GM23248 (cell line): Measurements from ENCODE around the gene ZMYM3. TPM values are rescaled to one million over a fixed set of nuclear protein-coding genes. Genes with fewer than 3 reads are reported as not detected.
"Not testable (repeated sequence)": the region's sequence is repeated elsewhere in the genome, so short reads cannot be mapped to it uniquely, and the experiment has no call there.

Experiments
- DNase-seq: peaks from one replicate; pipeline ENCODE4 v3.0.0-alpha.2; 2015
- H2AFZ ChIP-seq: fragments of 200-600 bp; sonication (generic); 2 replicates; pipeline ENCODE4 v1.6.1; 2016; ENCODE audit warnings: antibody characterized with exemption
- H3F3A ChIP-seq: fragments of 200-600 bp; sonication (generic); 2 replicates; pipeline ENCODE4 v1.6.1; 2016; ENCODE audit warnings: mild to moderate bottlenecking, antibody characterized with exemption, mixed run types; ENCODE audit not compliant: insufficient read depth
- H3K27ac ChIP-seq: fragments of 200-600 bp; sonication (generic); 2 replicates; pipeline ENCODE4 v1.5.1; 2016; ENCODE audit warnings: mild to moderate bottlenecking
- H3K27me3 ChIP-seq: fragments of 200-600 bp; sonication (generic); replicated peaks from 2 replicates; pipeline ENCODE4 v1.6.1; 2016; ENCODE audit warnings: mild to moderate bottlenecking; ENCODE audit not compliant: insufficient read depth
- H3K36me3 ChIP-seq: fragments of 200-600 bp; sonication (generic); 2 replicates; pipeline ENCODE4 v1.6.1; 2016; ENCODE audit warnings: low read depth, mild to moderate bottlenecking
- H3K4me1 ChIP-seq: fragments of 200-600 bp; sonication (generic); 2 replicates; pipeline ENCODE4 v1.6.1; 2016; ENCODE audit warnings: mild to moderate bottlenecking; ENCODE audit not compliant: insufficient read depth
- H3K4me2 ChIP-seq: fragments of 200-600 bp; sonication (generic); one replicate; pipeline ENCODE4 v1.6.1; 2016; ENCODE audit warnings: mild to moderate bottlenecking; ENCODE audit not compliant: unreplicated experiment
- H3K4me3 ChIP-seq: fragments of 200-600 bp; sonication (generic); 2 replicates; pipeline ENCODE4 v1.5.1; 2016; ENCODE audit warnings: mild to moderate bottlenecking
- H3K79me2 ChIP-seq: fragments of 200-600 bp; sonication (generic); 2 replicates; pipeline ENCODE4 v1.6.1; 2016; ENCODE audit warnings: mild to moderate bottlenecking; ENCODE audit not compliant: insufficient read depth
- H3K9ac ChIP-seq: fragments of 200-600 bp; sonication (generic); 2 replicates; pipeline ENCODE4 v1.6.1; 2016; ENCODE audit warnings: mild to moderate bottlenecking
- H3K9me2 ChIP-seq: fragments of 200-600 bp; sonication (generic); 2 replicates; pipeline ENCODE4 v1.6.1; 2016; ENCODE audit warnings: mixed run types, mild to moderate bottlenecking, moderate library complexity; ENCODE audit not compliant: insufficient read depth
- H3K9me3 ChIP-seq: fragments of 200-600 bp; sonication (generic); one replicate; pipeline ENCODE4 v1.6.1; 2017; ENCODE audit warnings: low read depth
- H4K20me1 ChIP-seq: fragments of 200-600 bp; sonication (generic); 2 replicates; pipeline ENCODE4 v1.6.0; 2016; ENCODE audit not compliant: insufficient read depth
- EZH2 ChIP-seq: fragments of 200-600 bp; sonication (generic); IDR thresholded peaks from 2 replicates; pipeline ENCODE4 v1.6.1; 2018; ENCODE audit warnings: antibody characterized with exemption, mild to moderate bottlenecking; ENCODE audit not compliant: insufficient read depth, poor library complexity, severe bottlenecking
- EZH2phosphoT487 ChIP-seq: fragments of 200-600 bp; sonication (generic); IDR thresholded peaks from 2 replicates; pipeline ENCODE4 v1.6.1; 2018; ENCODE audit warnings: antibody characterized with exemption, moderate library complexity, mild to moderate bottlenecking, low read depth; ENCODE audit not compliant: insufficient read depth
- WGBS, 2 experiments: methylation state at CpG; one replicate each; pipeline ENCODE4 v1.1.6; 2015 to 2017; ENCODE audit warnings: low lambda C conversion rate in 2 of 2, low coverage in 1 of 2; ENCODE audit errors: missing lambda C conversion rate in 2 of 2; 5-methylcytosine and 5-hydroxymethylcytosine counted together
- in situ Hi-C: fragments of 300-500 bp; cut with MboI; formaldehyde crosslinking; loops from 2 replicates; pipeline ENCODE4 v1.15.0; 2020
- polyA plus RNA-seq: library from polyadenylated mRNA; unstranded; fragments of >200 nt; fragmentation: Nextera tagmentation; extraction: Ambion mirVana; gene quantifications from 2 replicates; pipeline ENCODE4 v1.2.1, GENCODE V29; 2016
- total RNA-seq: library from RNA; depleted of rRNA; stranded (reverse); fragments of >200 nt; shearing (Covaris generic); gene quantifications from 2 replicates; pipeline ENCODE4 v1.2.3, GENCODE V29; 2014

Gene ZMYM3
- total and polyA plus RNA-seq, 2 experiments from 2014 or later, result 7.7 to 14.8 TPM

DNA sequence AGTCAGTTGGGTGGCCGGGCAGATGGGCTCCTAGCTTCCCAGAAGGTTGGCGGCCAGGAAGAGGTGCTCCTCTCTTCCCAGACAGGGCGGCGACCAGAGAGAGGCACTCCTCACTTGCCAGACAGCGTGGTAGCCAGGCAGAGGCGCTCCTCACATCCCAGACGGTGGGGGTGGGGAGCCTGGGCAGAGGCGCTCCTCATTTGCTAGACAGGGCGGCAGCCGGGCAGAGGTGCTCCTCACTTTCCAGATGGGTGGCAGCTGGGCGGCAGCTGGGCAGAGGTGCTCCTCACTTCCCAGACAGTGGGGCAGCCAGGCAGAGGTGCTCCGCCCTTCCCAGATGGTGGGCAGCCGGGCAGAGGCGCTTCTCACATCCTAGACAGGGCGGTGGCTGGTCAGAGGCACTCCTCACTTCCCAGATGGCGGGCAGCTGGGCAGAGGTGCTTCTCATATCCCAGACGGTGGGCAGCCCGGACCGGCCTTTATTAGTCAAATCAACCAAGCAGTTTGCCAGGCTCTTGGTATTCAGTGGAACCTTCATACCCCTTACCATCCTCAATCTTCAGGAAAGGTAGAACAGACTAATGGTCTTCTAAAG lies 16.0 kb upstream of the ZMYM3 start:
- Histone ChIP-seq H3K9me2 (no peaks in the 10 kb centered on the region), H3K4me1 (no peaks in the 10 kb centered on the region), H2AFZ (no peak overlapping the region), H3K9me3 (no peaks in the 10 kb centered on the region), H4K20me1 (no peaks in the 10 kb centered on the region), H3K36me3 (no peaks in the 10 kb centered on the region), H3K4me3 (no peak overlapping the region), H3K27me3 (no peaks in the 10 kb centered on the region), H3K27ac (no peak overlapping the region), H3F3A (no peaks in the 10 kb centered on the region), H3K79me2 (no peaks in the 10 kb centered on the region), H3K4me2 (no peak overlapping the region), H3K9ac (no peak overlapping the region)
- TF ChIP-seq EZH2phosphoT487, result no peak
- TF ChIP-seq EZH2, result no peak
- in situ Hi-C loops, result no loop called here
- WGBS, 2 experiments, result 65 to 66% methylated on average over 11 to 19 of the region's 19 CpGs
- no peak for DNase-seq

DNA sequence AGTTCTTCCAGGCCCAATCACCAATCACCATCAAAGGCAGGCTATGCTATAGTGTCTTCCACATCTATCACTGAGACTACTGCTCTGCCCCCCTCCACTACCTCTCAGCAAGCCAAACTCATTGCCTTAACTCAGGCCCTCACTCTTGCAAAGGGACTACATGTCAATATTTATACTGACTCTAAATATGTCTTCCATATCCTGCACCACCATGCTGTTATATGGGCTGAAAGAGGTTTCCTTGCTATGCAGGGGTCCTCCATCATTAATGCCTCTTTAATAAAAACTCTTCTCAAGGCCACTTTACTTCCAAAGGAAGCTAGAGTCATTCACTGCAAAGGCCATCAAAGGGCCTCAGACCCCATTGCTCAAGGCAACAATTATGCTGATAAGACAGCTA lies 14.7 kb upstream of the ZMYM3 start:
- H3K4me1 ChIP-seq, H3K36me3 ChIP-seq, H3K9me2 ChIP-seq, DNase-seq, H3F3A ChIP-seq, H4K20me1 ChIP-seq, in situ Hi-C loops, H3K9me3 ChIP-seq, H3K4me2 ChIP-seq, H2AFZ ChIP-seq, H3K9ac ChIP-seq, H3K27ac ChIP-seq, H3K79me2 ChIP-seq, H3K4me3 ChIP-seq, H3K27me3 ChIP-seq: not testable (repeated sequence)

DNA sequence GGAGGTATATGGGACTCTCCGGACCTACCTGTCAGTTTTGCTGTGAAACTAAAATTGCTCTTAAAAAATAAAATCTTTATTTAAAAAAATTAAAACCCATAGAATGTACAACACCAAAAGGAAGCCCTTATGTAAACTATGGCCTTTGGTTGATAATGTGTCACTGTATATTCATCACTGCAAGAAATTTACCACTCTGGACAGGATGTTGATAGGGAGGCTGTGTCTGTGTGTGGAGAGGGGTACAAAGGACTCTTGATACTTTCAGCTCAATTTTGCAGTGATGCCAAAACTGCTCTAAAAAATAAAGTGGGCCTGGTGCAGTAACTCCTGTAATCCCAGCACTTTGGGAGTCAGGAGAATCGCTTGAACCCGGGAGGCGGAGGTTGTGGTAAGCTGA lies 2.9 kb upstream of the ZMYM3 start:
- no peak for DNase-seq
- H3K4me3 ChIP-seq, result no peak overlapping the region
- H3K4me1 ChIP-seq, result peaks cover 8% of the 10 kb centered on the region; the same call in 1 of the 2 replicates
- no peak overlapping the region for H2AFZ ChIP-seq
- no peaks in the 10 kb centered on the region for H3K9me2 ChIP-seq
- H3K27ac ChIP-seq, result no peak overlapping the region
- peaks cover 7% of the 10 kb centered on the region for H3K79me2 ChIP-seq
- H3K9me3 ChIP-seq, result no peaks in the 10 kb centered on the region
- H3K27me3 ChIP-seq, result no peaks in the 10 kb centered on the region
- H3F3A ChIP-seq, result no peaks in the 10 kb centered on the region
- H3K36me3 ChIP-seq, result no peaks in the 10 kb centered on the region
- no peak overlapping the region for H3K9ac ChIP-seq
- no peaks in the 10 kb centered on the region for H4K20me1 ChIP-seq
- in situ Hi-C loops, result no loop called here
- H3K4me2 ChIP-seq, result no peak overlapping the region
- TF ChIP-seq EZH2phosphoT487, result no peak
- no peak for TF ChIP-seq EZH2
- WGBS, 2 experiments, result 96 to 99% methylated on average over 4 of the region's 4 CpGs

DNA sequence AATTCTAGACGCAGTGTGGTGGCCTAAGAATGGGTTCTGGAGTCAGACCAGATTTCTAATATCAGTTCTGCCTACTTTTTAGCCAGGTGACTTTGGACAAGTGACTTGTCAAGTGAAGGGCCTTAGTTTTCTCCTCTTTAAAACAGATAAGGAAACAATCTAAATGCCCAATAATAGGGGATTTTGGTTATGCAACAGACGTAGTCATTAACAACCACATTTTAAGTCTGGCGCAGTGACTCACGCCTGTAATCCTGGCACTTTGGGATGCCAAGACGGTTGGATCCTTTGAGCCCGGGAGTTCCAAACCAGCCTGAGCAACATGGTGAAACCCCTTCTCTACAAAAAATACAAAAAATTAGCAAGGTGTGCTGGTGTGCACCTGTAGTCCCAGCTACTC lies 2.1 kb upstream of the ZMYM3 start:
- no peaks in the 10 kb centered on the region for H4K20me1 ChIP-seq
- peaks cover 7% of the 10 kb centered on the region for H3K79me2 ChIP-seq
- 94 to 95% methylated on average over 5 to 6 of the region's 6 CpGs for WGBS, 2 experiments
- H3K9me3 ChIP-seq, result no peaks in the 10 kb centered on the region
- no peak for DNase-seq
- peak overlapping the region; percentile 92; the same call in 1 of the 2 replicates for H2AFZ ChIP-seq
- H3K9me2 ChIP-seq, result no peaks in the 10 kb centered on the region
- H3K27ac ChIP-seq, result no peak overlapping the region
- H3K4me1 ChIP-seq, result peaks cover 8% of the 10 kb centered on the region; the same call in 1 of the 2 replicates
- no peak overlapping the region for H3K4me3 ChIP-seq
- no peak overlapping the region for H3K9ac ChIP-seq
- no peak overlapping the region for H3K4me2 ChIP-seq
- TF ChIP-seq EZH2phosphoT487 (no peak), EZH2 (no peak)
- in situ Hi-C loops, result no loop called here
- H3K27me3 ChIP-seq, result no peaks in the 10 kb centered on the region
- H3K36me3 ChIP-seq, result no peaks in the 10 kb centered on the region
- H3F3A ChIP-seq, result no peaks in the 10 kb centered on the region
